Limb (tissue), 2 donors: ENCODE data around the gene CYBRD1.
"Not testable (repeated sequence)": the region's sequence is repeated elsewhere in the genome, so short reads cannot be mapped to it uniquely, and the experiment has no call there.

ENCODE experiments used
- DNase-seq, 2 donors: peaks; one replicate each; pipeline ENCODE4 v3.0.0-alpha.2; 2016; ENCODE audit errors: extremely low spot score in 2 of 2

Gene CYBRD1

GRCh38 chr2:171515672-171516298 is 6.5 kb upstream of the CYBRD1 start:
- no peak for DNase-seq

DNA sequence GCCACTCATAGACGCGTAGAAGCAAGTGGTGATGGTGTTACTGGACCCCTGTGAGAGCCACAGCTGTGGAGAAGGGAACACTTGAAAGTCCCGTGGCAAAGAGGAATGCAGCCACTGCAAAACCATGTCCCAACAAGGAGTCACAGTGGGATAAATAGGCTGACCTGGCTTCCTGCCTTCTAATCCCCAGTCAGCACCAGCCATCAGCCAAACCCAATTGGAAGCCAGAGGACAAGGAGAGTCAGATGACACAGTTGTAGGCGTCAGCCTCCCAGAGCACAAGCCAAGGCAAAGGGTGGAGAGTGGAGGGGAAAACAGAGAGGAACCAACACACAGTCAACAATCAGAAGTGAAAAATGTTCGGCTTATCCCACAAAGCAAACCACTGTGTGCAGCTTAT is 5.5 kb upstream of the CYBRD1 start:
- DNase-seq: no peak

GRCh38 chr2:171520471-171520870 is 1.8 kb upstream of the CYBRD1 start:
- no peak for DNase-seq

- no peak for DNase-seq
Observed at GRCh38 chr2:171521361-171522051, 768 bp upstream of the CYBRD1 start.

DNA sequence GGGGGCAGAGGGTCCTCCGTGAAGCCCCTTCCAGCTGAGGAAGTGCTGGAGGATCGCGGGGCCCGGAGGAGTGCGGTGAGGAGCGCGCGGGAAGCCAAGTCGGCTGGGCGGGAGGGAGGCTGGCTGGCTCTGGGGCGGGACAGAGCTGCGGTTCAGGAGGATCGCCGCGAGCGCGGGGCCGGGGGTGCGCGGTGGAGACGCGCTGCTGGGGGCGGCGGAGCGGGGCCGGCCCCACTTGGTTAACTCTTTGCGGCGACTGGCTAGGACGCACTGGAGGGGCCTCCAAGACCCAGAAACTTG is 464 bp downstream of the CYBRD1 start:
- peak; percentile 29 to 77 for DNase-seq

DNA sequence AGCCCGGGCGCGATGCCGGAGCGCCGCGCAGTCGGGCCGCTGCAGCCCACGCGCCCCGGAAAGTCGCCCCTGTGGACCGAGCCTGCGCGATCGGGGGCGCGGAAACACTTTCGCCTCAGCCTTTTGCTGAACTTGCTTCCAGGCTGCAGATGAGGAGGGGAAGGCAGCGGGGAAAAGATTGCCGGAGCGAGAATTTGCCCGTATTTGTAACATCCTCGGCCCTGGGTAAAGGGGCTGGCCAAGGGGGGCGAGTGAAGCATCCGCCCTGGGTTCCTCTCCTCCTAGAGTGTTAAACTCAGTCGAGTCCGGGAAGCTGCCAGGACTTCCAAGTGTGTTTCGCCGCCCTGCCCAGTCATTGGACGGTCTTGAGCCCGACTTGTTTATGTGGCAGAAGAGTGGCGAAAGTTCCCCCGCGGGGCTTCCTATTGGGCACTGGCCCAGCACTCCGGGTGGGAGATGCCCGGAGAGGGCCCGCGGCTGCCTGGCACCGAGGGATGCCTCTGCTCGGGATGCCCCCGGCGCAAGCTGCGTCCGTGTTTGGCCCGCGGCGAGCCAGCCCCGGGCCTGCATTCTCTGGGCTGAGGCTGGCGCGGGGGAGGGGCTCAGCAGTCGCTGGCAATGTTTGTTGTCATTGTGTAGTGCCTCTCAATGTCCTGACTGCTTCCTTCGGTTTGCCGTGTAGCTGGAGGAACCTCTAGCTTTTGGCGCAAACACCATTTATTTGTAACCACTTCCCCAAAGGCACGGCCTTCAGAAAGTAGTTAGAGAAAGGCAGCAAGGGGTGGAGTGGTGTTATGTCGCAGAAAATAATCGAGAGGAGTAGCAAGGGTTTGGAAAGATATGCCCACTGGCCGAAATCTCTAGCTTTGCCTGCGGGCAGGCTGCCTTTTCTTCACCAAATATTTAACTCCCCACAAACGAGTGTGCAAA is 1.1 kb downstream of the CYBRD1 start:
- peak; percentile 58 to 80 for DNase-seq

GRCh38 chr2:171524018-171524401 is 1.7 kb downstream of the CYBRD1 start:
- DNase-seq: no peak

- DNase-seq: no peak
Observed at GRCh38 chr2:171529914-171530313, 7.6 kb downstream of the CYBRD1 start.

DNA sequence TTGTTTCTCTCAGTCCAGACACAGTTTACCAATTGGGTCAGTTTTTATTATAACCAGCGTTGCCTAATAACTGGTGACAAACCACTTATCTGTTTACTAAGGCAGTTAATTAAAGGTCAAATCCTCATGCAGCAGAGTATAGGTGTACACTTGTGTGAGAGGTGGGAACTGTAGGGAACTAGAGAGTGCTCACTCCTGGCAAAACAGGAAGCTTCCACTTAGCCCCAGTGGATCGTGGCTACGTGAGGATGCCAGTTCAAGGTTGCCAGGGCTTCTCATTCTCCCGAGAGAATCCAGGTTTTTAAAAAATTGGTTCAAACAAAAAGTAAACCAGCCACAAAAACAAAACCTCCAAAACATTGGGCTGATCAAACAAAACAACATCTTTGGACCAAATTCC is 8.1 kb downstream of the CYBRD1 start:
- no peak for DNase-seq

- not testable (repeated sequence) for DNase-seq
Observed at GRCh38 chr2:171530859-171531258, 8.6 kb downstream of the CYBRD1 start.

GRCh38 chr2:171531291-171531690 is 9.0 kb downstream of the CYBRD1 start:
- DNase-seq: no peak

DNA sequence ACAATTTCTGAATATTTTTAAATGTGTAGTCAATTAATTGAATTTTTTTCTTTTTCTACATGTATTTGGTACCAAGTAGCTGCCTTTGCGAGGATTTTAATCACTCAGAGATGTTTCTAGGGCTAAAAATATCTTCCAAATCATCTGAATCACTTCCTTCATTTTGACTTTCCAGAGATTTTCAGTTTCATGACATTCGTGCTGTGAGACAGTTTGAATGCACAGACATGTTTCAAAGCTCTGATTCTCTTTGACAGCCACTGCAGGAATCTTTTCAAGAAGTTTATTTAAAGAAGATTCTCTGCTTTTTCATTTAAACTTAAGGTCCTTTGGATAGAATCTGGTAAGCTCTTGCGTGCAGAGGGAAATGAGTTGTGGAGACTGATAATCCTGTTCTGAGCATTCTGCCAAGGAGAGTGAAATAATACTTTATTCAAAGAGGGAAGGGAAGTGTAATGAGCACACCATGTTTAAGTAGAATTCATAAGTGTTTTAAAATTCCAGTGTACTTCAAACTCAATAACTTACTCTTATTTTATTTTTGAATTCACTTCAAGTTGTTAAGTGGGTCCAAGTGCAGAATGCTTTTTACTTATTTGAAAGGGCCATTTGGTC is 9.7 kb downstream of the CYBRD1 start:
- DNase-seq: no peak

DNA sequence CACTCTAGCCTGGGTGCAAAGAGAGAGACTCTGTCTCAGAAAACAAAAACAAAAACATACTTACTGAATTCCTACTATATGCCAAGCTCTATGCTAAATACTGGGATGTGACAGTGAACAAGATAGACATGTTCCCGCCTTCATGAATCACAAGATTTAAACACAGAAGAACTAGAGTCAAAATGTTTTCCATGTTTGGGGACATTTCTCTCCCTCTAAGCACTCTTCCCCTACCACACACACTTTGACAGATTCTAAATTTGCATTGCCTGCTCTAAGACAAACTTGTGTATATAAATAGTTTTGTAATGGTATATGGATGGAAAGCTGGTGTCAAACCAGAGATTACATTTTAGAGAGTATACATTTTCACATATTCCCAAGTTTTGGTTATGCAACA is 11.1 kb downstream of the CYBRD1 start:
- DNase-seq: no peak

- DNase-seq: not testable (repeated sequence)
Observed at GRCh38 chr2:171535528-171535927, 13.3 kb downstream of the CYBRD1 start.

DNA sequence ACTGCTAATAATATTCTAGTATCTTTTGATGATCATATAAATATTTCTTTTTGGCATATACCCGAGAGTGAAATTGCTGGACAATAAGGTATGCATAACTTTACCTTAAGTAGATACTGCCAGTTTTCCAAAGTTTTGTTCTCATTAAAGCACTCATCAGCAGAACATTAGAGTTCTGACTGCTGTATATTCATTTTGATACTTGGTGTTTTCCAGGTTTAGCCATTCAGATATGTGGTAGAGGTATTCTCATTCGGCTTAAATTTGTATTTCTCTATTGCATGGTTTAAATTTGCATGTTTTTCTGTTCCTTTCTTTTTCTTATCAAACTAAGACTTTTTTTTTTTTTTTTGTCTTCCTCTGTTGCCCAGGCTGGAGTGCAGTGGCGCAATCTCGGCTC is 18.2 kb downstream of the CYBRD1 start:
- no peak for DNase-seq

DNA sequence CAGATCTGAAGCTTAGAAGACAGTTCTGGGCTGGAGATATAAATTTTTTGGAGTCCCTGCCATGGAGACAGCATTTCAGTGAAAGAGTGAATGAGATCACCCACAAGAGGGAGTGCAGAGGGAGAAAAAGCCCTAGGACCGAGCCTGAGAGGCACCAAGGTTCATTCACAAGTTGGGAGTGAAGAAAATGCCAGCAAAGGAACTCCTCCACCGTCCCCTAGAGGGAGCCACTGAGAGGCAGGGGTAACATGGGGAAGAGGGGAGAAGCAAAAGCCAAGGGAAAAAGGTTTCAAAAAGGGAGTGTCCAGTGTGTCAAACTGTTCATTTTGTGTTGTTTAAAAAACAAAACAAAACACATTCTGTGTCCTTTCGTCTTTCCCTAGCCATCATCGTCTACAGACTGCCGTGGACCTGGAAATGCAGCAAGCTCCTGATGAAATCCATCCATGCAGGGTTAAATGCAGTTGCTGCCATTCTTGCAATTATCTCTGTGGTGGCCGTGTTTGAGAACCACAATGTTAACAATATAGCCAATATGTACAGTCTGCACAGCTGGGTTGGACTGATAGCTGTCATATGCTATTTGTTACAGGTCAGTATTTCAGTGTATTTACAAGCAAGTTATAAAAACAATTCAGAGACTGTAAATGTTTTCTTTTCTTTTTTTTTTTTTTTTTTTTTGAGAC is 19.1 kb downstream of the CYBRD1 start:
- no peak for DNase-seq

DNA sequence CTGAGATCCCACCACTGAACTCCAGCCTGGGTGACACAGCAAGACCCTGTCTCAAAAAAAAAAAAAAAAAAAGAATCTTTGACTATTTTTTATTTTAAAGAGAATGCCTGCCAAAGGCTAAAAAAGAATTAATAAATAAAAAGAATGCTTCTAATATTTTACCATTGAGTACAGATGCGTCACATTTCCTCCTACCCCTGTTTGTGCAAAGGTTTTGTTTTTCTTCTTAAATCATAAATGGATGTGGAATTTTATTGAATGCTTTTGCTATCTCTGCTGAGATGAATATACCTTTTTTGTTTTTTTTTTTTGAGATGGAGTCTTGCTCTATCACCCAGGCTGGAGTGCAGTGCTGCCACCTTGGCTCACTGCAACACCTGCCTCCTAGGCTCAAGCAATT is 22.8 kb downstream of the CYBRD1 start:
- no peak for DNase-seq

DNA sequence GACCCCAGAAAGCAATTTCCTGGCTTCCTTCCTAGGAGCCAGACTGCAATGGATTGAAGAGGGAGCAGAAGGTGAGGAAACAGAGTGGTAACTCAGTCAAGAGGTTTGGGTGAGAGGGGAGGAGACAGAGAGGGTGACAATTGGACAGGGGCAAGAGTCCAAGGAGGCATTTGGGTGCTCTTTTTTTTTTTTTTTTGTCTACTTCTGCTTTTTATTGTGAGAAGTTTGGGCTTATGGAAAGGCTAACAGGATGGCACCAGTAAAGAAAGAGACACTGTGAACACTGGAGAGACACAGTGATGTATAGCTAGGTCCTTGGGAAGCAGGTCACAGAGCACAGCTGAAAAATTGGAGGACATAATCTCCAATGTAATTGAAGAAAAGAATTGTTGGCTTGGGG is 25.0 kb downstream of the CYBRD1 start:
- DNase-seq: no peak

DNA sequence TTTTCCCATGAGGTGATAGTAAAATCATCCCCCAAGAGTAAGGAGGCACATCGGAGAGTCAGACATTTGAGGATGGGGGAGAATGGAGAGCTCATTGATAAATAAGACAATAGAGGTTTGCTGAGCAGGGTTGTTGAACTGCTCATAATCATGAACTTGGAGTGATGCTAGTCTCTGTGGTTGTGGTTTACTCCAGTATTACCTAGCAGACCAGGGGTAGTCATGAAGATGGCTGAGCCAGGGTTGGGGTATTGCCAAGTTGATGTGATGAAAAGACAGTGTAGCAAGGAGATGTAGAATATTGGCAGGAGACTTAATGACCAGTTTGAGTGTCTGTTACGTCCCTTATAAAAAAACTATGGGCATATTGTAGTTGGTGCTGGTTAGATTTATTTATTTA is 25.4 kb downstream of the CYBRD1 start:
- no peak for DNase-seq

- no peak for DNase-seq
Observed at GRCh38 chr2:171550613-171551012, 28.3 kb downstream of the CYBRD1 start.

DNA sequence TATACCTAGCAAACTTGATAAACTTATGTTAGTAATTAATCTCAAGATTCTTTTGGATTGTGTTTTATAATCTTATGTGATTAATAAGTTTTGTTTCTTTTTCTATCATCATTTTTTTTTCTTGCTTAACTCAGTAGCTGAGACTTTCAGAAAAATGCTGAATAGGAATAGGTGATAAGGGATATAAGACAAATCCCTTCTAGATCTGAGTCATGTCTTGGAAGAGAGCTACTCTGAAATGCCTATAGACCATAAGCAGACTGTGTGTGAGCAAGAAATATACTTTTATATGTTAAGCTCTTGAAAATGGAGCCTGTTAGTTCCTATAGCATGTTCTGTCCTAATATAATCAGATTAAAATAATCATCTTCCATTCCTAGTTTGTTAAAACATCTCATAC is 29.6 kb downstream of the CYBRD1 start:
- DNase-seq: no peak

DNA sequence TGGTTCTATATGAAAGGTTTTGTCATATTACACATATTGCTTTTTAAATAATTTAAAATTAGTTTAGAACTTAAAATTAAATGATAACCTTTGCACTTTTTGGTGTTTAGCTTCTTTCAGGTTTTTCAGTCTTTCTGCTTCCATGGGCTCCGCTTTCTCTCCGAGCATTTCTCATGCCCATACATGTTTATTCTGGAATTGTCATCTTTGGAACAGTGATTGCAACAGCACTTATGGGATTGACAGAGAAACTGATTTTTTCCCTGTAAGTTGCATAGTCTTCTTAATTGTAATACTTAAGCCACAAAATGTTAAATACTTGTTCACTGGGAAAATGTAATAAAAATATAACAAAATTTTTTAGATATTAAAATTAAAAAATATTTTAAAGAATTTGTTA is 31.0 kb downstream of the CYBRD1 start:
- no peak for DNase-seq
